SIG-M5 treated with dmso at 0.1 percent for 504 hours (cell line): ENCODE measurements around the gene EXOC3L2.
"Not testable (repeated sequence)": the region's sequence is repeated elsewhere in the genome, so short reads cannot be mapped to it uniquely, and the experiment has no call there.

Experiments used
- DNase-seq: peaks from one replicate; lab custom pipeline; 2025; ENCODE audit not compliant: unreplicated experiment; lab: John Stamatoyannopoulos, UW

The EXOC3L2 gene

GRCh38 chr19:45256836-45257235 is 11.6 kb upstream of the EXOC3L2 start:
- DNase-seq: no peak

- no peak for DNase-seq
These were observed 10.5 kb upstream of the EXOC3L2 start for GRCh38 chr19:45255611-45256157.

GRCh38 chr19:45254044-45254531 is 8.9 kb upstream of the EXOC3L2 start:
- DNase-seq: no peak

GRCh38 chr19:45253396-45254027 is 8.3 kb upstream of the EXOC3L2 start:
- DNase-seq: no peak

GRCh38 chr19:45251452-45252354 is 6.5 kb upstream of the EXOC3L2 start:
- no peak for DNase-seq

- peak; percentile 46 for DNase-seq
These were observed 5.7 kb upstream of the EXOC3L2 start, which contains the start of gene MARK4 for GRCh38 chr19:45250832-45251451. TSS of gene MARK4 (plus strand) at chr19:45251271. CDS start at chr19:45251589, 318 bp downstream.

GRCh38 chr19:45250216-45250831 is 5.1 kb upstream of the EXOC3L2 start:
- DNase-seq: no peak

- no peak for DNase-seq
These were observed 4.2 kb upstream of the EXOC3L2 start for GRCh38 chr19:45249261-45250033.

- no peak for DNase-seq
These were observed 1.9 kb upstream of the EXOC3L2 start for GRCh38 chr19:45247136-45247535.

GRCh38 chr19:45245826-45246225 is 619 bp upstream of the EXOC3L2 start:
- no peak for DNase-seq

- no peak for DNase-seq
These were observed 943 bp downstream of the EXOC3L2 start for GRCh38 chr19:45244133-45244794.

- no peak for DNase-seq
These were observed 2.0 kb downstream of the EXOC3L2 start for GRCh38 chr19:45243144-45243732.

- no peak for DNase-seq
These were observed 6.7 kb downstream of the EXOC3L2 start for GRCh38 chr19:45238556-45238955.

- no peak for DNase-seq
These were observed 9.7 kb downstream of the EXOC3L2 start for GRCh38 chr19:45235485-45235884.

GRCh38 chr19:45234089-45234869 is 10.9 kb downstream of the EXOC3L2 start:
- no peak for DNase-seq

- DNase-seq: no peak
These were observed 13.3 kb downstream of the EXOC3L2 start for GRCh38 chr19:45231891-45232290.

- DNase-seq: not testable (repeated sequence)
These were observed 16.2 kb downstream of the EXOC3L2 start for GRCh38 chr19:45229056-45229455.

- no peak for DNase-seq
These were observed 20.6 kb downstream of the EXOC3L2 start for GRCh38 chr19:45224645-45225044.
